GM20000 (cell line): Measurements from ENCODE around the gene APMAP.

Experiments used
- DNase-seq: peaks from one replicate; pipeline ENCODE4 v3.0.0; 2012; ENCODE audit warnings: low spot score
- TF ChIP-seq, protein P1 (sequence below): IDR thresholded peaks from 2 replicates; pipeline ENCODE4 v1.5.1; 2012; ENCODE audit warnings: mild to moderate bottlenecking, control low read depth; ENCODE audit errors: extremely low read depth, missing control alignments

Gene APMAP

DNA sequence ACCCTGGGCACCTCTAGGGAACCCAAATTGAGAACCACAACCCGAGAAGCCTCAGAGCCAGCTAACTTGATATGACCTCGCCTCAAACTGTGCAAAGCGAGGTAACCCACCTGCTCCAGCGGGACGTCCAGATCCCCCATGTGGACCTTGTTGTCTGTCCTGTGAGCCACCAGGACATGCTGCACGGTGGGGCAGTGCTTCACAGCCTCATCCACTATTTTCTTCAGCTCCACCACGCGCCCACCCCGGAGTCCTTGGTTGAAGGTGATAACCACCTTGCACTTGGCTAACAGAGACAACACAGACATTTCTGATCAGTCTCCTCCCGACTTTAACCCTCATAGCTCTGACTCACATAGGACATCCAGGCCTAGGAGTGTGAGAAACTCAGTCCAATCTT lies 30.8 kb upstream of the APMAP start:
- TF ChIP-seq, protein P1, sequence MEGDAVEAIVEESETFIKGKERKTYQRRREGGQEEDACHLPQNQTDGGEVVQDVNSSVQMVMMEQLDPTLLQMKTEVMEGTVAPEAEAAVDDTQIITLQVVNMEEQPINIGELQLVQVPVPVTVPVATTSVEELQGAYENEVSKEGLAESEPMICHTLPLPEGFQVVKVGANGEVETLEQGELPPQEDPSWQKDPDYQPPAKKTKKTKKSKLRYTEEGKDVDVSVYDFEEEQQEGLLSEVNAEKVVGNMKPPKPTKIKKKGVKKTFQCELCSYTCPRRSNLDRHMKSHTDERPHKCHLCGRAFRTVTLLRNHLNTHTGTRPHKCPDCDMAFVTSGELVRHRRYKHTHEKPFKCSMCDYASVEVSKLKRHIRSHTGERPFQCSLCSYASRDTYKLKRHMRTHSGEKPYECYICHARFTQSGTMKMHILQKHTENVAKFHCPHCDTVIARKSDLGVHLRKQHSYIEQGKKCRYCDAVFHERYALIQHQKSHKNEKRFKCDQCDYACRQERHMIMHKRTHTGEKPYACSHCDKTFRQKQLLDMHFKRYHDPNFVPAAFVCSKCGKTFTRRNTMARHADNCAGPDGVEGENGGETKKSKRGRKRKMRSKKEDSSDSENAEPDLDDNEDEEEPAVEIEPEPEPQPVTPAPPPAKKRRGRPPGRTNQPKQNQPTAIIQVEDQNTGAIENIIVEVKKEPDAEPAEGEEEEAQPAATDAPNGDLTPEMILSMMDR = no peak
- DNase-seq = no peak

DNA sequence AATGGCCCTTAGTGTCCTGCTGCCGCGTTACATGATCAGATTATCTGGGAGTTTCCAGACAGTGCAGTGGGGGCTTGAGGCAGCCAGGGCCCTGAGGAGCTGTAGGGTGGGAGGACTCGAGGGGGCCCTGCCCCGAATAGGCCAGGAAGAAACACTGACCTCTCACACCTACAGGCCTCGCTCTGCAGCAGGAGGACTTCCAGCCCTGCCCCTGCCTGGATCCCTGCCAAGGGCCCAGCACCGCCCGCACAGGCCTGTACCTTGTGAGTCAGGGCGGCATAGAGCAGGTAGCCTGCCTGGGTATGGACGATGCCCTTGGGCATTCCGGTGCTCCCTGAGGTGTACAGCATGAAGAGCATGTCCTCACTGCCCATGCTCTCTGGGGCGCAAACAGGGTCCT lies 30.1 kb upstream of the APMAP start:
- TF ChIP-seq, protein P1 = no peak
- DNase-seq = no peak

DNA sequence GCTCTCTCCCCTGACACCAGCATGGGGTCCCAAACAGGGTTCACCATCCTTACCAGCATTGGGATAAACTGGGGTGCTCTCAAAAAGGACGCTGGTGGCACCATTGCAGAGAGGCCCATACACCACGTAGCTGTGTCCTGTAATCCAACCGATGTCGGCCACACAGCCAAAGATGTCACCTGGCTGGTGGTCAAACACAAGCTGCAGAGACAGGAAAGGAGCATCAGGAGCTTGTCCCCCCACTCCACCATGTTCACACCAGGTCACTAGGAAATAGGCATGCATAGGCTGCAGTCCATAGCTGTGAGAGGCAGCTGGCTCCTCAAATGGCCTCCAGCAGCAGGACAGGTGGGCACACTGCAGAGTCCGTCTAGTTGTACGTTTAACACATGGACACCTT lies 28.8 kb upstream of the APMAP start:
- DNase-seq = no peak
- TF ChIP-seq, protein P1 = no peak

DNA sequence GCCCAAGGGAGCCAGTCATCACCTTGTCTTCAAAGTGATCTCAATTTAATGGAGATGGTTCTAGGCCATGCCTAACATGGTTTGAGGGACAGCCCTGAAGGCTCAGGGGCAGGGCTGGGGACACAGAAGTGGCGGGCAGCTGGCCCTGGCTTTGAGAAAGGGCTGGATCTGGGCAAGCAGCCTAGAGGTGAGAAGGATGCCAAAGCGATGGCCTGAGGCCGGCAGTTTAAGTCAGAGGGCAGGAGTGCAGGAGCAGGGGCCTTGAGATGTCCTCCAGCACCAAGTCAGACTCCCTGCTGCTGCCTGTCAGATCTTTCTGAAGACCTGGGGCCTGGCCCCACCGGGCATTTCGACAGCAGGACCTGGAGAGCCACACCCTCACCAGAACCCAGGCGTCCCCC lies 28.4 kb upstream of the APMAP start:
- DNase-seq = no peak
- TF ChIP-seq, protein P1 = no peak

DNA sequence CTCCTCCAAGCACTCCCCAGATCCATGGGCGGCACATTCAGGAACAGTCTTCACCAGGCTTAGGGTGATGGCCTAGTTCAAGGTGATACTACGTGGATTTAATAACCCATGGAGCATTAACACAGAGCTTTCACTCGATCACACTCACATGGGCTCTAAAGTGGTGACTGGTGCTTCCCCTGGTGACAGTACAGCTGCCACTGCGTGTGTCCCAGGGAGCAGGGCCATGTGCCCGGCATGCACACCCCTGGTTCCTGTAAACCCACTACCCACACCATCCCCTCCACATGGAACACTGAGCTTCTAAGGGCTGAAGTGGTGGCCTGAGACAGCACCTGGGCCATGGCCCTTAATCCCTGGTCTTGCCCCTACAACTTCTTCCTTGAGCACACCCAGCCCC lies 27.8 kb upstream of the APMAP start:
- DNase-seq = no peak
- TF ChIP-seq, protein P1 = no peak

DNA sequence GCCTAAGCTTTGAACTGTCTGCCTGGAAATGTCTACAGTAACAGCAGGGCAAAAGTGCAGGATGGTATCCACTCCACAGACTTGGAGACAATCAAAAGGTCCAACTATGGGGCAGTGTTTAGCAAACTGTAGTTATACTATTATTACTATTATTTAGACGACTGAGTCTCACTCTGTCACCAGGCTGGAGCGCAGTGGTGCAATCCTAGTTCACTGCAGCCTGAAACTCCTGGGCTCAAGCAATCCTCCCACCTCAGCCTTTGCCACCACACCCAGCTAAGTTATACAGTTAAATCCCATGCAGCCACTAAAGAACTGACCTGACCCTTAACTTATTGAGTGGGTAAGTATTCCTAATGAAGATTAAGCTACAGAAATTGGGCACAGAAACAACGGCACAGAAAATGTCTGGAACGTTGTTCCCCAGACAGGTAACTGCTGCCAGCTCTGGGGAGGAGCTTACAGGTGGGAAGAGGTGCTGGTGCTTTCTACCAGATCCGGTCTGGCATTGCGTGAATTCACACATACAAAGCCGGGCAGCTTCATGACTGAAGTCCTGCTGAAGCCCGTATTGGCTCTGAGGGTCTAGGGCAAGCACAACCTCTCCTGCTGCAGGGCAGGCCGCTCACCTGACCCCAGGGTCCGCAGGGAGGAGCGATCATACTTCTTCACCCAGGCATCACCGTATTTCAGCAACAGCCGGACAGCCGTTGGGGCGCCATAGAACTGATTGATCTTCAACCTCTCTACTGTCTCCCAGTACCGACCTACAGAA lies 27.0 kb upstream of the APMAP start:
- TF ChIP-seq, protein P1 = no peak
- no peak for DNase-seq

DNA sequence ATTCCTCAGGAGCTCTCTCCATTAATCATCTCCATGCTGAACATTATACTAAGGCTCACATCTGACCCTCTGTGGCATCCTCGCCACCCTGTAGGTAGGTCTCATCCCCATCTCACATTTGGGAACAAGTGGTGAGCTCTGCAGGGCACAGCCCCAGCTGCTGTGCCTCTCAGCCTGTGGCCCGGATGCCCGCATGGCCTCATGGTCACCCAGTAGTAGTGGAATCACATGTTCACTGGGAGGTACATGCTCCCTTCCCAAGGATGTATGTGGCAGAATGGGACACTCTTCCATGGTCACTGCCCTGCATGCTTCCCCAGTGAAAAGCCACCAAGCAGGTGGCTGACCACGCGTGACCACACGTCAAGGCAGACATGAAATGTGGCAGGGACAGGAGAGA lies 26.3 kb upstream of the APMAP start:
- TF ChIP-seq, protein P1 = no peak
- DNase-seq = no peak
